ENCODE measurements around the gene MYBPC2. TPM values are rescaled to one million over a fixed set of nuclear protein-coding genes. Genes with fewer than 3 reads are reported as not detected.
"Not testable (repeated sequence)": the region's sequence is repeated elsewhere in the genome, so short reads cannot be mapped to it uniquely, and the experiment has no call there.

Gene MYBPC2
- total RNA-seq, 2 donors from 2014 or later: 0.07 to 0.08 TPM

DNA sequence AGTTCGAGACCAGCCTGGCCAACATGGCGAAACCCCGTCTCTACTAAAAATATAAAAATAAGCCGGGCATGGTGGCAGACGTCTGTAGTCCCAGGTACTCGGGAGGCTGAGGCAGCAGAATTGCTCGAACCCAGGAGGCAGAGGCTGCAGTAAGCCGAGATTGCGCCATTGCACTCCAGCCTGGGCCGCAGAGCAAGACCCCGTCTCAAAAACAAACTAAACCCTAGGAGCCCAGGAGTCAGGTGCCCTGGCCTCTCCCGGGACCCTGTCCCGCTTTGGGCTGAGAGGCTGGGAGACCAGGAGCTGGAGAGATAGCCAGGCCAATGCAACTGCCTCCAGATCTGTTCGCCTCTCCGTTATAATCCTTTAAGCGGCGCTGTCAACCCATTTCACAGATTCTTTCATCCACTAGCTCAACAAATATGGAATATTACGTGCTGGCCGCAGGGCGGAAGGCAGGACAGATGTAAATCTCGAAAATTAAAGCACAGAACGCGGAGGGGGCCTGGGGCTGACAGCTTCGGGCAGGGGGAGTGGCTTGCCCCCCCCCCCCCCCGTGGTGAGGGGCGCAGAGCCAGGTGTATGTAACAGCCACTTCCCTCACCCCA, 5.3 kb upstream of the MYBPC2 start:
- Mint-ChIP-seq H3K4me1 (peaks cover 9% of the 10 kb centered on the region), H3K27ac (no peak overlapping the region), H3K27me3 (peaks cover 6% of the 10 kb centered on the region), H3K4me3 (peak overlapping the region; percentile 58), H3K36me3 (ENCODE audit: low read depth) (no peaks in the 10 kb centered on the region)
- DNase-seq (no peak), ATAC-seq (no peak)
- no peaks in the 10 kb centered on the region for H3K9me3 ChIP-seq (ENCODE audit: control insufficient read depth, low read length, poor library complexity, severe bottlenecking)

DNA sequence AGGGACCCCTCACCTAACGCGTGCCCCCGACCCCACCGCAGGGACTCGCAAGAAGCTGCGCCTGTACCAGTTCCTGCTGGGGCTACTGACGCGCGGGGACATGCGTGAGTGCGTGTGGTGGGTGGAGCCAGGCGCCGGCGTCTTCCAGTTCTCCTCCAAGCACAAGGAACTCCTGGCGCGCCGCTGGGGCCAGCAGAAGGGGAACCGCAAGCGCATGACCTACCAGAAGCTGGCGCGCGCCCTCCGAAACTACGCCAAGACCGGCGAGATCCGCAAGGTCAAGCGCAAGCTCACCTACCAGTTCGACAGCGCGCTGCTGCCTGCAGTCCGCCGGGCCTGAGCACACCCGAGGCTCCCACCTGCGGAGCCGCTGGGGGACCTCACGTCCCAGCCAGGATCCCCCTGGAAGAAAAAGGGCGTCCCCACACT, 4.7 kb upstream of the MYBPC2 start:
- Mint-ChIP-seq H3K4me3 (peak overlapping the region; percentile 58), H3K36me3 (ENCODE audit: low read depth) (peaks cover 1% of the 10 kb centered on the region), H3K4me1 (peaks cover 9% of the 10 kb centered on the region), H3K27ac (no peak overlapping the region), H3K27me3 (peaks cover 8% of the 10 kb centered on the region)
- ATAC-seq (peak; percentile 28), DNase-seq (no peak)
- no peaks in the 10 kb centered on the region for H3K9me3 ChIP-seq (ENCODE audit: control insufficient read depth, low read length, poor library complexity, severe bottlenecking)

DNA sequence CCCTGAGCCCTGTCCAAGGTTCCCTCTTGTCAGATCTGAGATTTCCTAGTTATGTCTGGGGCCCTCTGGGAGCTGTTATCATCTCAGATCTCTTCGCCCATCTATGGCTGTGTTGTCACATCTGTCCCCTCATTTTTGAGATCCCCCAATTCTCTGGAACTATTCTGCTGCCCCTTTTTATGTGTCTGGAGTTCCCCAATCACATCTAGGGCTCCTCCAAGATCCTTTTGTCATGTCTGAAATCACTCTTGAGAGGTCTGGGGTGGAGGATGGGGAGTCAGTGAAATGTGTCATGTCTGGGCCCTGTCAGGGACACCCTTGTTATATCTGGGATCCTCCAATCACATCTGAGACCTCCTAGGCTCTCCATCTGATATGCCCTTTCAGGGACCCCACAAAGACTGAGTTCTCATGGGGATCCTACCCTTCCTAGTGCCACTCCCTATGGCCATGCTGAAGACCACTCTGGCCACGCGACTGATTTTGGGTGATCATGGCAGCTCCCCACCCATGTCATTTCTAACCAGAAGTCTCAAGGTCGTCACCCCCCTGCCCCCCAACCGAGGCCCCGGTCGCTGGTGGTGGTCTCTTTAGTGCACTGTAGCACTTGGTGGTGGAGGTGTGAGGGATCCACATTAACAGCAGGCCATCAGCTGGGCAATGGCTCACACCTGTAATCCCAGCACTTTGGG, 3.8 kb upstream of the MYBPC2 start:
- Mint-ChIP-seq H3K27me3 (peaks cover 15% of the 10 kb centered on the region), H3K4me3 (peak overlapping the region; percentile 58)
- no peak for ATAC-seq

DNA sequence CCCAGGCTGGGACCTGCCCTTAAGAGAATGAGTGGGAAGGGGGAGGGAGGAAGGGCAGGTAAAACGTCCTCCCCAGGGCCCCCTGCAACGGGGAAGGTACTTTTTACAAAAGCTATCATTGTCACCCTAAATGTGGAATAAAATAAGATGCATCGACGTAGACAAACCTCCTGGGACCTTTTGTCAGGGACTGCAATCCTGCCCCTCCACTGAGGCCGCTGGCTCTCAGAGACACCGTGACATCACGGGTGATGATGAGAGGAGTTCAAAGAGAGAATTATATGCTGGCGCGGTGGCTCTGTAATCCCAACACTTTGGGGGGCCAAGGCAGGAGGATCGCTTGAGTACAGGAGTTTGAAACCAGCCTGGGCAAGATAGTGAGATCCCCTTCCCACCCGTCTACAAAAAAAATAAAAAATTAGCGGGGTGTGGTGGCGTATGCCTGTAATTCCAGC, 1.8 kb upstream of the MYBPC2 start:
- Mint-ChIP-seq H3K27me3 (peaks cover 23% of the 10 kb centered on the region), H3K36me3 (ENCODE audit: low read depth) (peaks cover 4% of the 10 kb centered on the region), H3K4me3 (peak overlapping the region; percentile 93), H3K4me1 (peaks cover 11% of the 10 kb centered on the region), H3K27ac (peak overlapping the region; percentile 60)
- DNase-seq (no peak), ATAC-seq (no peak)
- no peaks in the 10 kb centered on the region for H3K9me3 ChIP-seq (ENCODE audit: control insufficient read depth, low read length, poor library complexity, severe bottlenecking)

More for the DNA sequence above, 3.8 kb upstream of the MYBPC2 start:
- H3K9me3 ChIP-seq (ENCODE audit: control insufficient read depth, low read length, poor library complexity, severe bottlenecking): no peaks in the 10 kb centered on the region
- Mint-ChIP-seq H3K4me1 (peaks cover 11% of the 10 kb centered on the region), H3K36me3 (ENCODE audit: low read depth) (peaks cover 4% of the 10 kb centered on the region), H3K27ac (no peak overlapping the region)
- DNase-seq: no peak

DNA sequence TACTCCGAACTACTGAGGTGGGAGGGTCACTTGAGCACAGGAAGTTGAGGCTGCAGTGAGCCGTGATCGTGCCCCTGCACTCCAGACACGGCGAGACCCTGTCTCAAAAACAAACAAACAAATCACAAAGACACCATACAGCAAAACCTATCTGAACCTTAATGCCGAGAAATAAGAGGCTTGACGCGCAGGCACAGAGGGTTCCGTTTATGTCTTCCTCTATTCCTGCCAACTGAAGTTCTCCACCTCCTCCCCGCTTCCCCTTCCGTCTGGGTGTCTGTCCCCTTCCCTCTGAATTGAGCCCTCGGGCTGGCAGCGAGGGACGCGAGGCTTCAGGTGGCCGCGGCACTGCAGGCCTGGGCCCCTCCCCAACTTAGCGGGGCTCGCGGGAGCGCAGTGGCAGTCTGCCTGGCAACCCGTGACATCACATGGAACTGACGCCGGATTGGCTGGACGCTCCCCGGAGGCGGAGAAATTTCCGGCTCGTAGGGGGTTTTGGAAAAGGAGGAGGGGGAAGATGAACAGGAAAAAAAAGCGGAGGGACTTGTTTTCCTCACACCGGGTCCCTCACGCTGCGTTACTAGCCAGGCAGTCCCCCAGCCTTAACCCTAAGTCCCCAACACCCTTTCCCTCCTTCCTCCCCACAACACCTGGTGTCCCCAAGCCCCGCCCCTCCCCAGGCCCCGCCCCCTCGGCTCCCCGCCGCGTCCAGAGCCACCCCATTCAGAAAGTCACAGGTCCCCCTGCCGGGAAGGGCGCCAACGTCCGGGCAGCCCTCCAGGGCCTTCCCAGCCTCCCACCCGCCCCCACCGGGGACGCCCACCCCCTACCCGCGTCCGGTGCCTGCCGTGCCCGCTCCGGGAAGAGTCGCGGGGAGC, 1.1 kb upstream of the MYBPC2 start:
- peaks cover 30% of the 10 kb centered on the region for H3K27me3 Mint-ChIP-seq
- peak; percentile 76 to 85 (median 82) for DNase-seq
- H3K36me3 Mint-ChIP-seq (ENCODE audit: low read depth): peaks cover 4% of the 10 kb centered on the region
- no peaks in the 10 kb centered on the region for H3K9me3 ChIP-seq (ENCODE audit: control insufficient read depth, low read length, poor library complexity, severe bottlenecking)
- peak overlapping the region; percentile 60 for H3K27ac Mint-ChIP-seq
- peak overlapping the region; percentile 93 for H3K4me3 Mint-ChIP-seq
- H3K4me1 Mint-ChIP-seq: peaks cover 11% of the 10 kb centered on the region
- peak; percentile 94 for ATAC-seq

DNA sequence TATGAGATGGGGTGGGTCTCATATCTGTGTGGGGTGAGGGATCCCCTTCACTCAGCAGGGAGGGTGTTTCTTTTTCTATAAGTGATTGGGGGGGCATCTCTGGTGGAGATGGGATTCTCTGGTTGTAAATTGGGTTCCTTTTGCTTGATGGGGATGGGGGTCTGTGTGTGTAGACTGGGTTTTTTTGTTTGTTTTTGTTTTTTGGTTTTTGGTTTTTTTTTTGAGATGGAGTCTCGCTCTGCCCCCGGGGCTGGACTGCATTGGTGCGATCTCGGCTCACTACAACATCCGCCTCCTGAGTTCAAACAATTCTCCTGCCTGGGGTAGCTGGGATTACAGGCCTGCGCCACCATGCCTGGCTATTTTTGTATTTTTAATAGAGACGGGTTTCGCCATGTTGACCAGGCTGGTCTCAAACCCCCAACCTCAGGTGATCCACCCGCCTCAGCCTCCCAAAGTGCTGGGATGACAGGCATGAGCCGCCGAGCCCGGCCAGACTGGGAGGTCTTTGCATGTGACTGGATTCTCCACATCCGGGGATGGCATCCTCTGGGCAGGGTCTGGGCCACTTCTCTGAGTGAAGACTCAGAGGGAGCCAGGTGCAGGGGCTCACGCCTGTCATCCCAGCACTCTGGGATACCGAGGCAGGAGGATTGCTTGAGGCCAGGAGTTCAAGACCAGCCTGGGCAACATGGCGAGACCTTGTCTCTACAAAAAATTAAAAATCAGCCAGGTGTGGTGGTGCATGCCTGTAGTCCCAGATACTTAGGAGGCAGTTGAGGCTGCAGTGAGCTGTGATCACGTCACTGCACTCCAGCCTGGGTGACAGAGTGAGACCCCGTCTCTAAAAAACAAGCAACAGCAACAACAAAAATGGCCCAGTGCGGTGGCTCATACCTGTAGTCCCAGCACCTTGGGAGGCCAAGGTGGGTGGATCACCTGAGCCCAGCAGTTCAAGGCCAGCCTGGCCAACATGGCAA, 799 bp downstream of the MYBPC2 start:
- Mint-ChIP-seq H3K36me3 (ENCODE audit: low read depth) (peaks cover 4% of the 10 kb centered on the region), H3K27ac (peak overlapping the region; percentile 39), H3K27me3 (peaks cover 39% of the 10 kb centered on the region), H3K4me1 (peaks cover 9% of the 10 kb centered on the region), H3K4me3 (peak overlapping the region; percentile 73)
- no peak for DNase-seq
- ATAC-seq: no peak
- H3K9me3 ChIP-seq (ENCODE audit: control insufficient read depth, low read length, poor library complexity, severe bottlenecking): no peaks in the 10 kb centered on the region

DNA sequence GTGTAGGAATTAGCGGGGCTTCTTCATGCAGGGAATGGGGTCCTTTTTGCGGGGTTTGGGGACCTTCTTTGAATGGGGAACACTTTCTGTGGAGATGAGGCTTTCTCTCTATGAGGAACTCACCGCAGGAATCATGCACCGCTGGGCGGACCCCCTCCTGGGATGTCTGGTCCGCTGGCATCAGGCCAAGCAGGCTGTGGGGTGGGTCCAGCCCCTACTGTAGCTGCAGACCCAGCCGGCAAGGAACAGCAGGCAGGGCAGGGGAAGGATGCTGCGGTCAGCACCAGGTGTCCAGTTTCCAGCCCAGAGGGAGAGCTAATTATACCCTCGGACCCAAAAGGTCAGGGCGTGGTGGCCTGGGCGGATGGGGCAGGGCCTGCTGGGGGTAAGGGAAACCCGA, 1.8 kb downstream of the MYBPC2 start:
- ATAC-seq (no peak), DNase-seq (no peak)
- peaks cover 9% of the 10 kb centered on the region for H3K4me1 Mint-ChIP-seq
- H3K36me3 Mint-ChIP-seq (ENCODE audit: low read depth): peaks cover 6% of the 10 kb centered on the region
- H3K9me3 ChIP-seq (ENCODE audit: control insufficient read depth, low read length, poor library complexity, severe bottlenecking): no peaks in the 10 kb centered on the region
- no peak overlapping the region for H3K27ac Mint-ChIP-seq
- peaks cover 41% of the 10 kb centered on the region for H3K27me3 Mint-ChIP-seq
- no peak overlapping the region for H3K4me3 Mint-ChIP-seq

DNA sequence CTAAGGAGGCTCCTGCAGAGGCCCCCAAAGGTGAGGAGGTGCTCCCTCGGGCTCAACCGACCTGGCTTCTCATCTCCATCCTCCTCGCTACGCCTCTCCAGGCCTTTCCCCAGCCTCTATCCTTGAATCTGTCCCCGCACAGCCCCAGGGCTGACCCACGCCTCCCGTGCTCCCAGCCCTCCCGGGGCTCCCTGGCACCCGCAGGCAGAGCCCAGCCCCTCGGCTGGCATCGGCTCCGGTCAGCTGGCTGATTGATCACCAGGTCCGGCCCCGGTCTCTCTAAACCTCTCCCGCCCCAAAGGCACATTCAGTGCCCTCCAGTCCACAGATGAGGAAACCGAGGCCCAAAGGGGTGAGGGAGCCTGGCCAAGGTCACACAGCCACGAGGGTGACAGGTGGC, 2.5 kb downstream of the MYBPC2 start:
- Mint-ChIP-seq H3K4me3 (no peak overlapping the region), H3K27me3 (peaks cover 47% of the 10 kb centered on the region), H3K27ac (no peak overlapping the region), H3K36me3 (ENCODE audit: low read depth) (peaks cover 9% of the 10 kb centered on the region), H3K4me1 (peaks cover 11% of the 10 kb centered on the region)
- H3K9me3 ChIP-seq (ENCODE audit: control insufficient read depth, low read length, poor library complexity, severe bottlenecking): no peaks in the 10 kb centered on the region
- no peak for DNase-seq
- no peak for ATAC-seq

DNA sequence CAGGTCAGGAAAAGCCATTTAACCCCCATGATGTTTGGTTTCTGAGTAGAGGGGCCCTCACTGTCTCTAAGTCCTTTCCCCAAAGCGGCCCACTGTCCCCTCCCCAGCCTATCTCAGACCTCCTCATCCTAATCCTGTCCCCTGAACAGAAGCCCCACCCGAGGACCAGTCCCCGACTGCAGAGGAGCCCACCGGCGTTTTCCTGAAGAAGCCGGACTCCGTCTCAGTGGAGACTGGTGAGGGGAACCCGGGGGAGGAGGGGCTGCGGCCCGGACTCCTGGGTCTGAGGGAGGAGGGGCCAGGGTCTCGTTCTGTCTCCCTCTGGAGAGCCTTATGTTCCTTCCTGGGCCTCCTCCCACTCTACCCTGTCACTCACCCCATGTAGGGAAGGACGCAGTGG, 2.9 kb downstream of the MYBPC2 start:
- no peak for DNase-seq
- no peaks in the 10 kb centered on the region for H3K9me3 ChIP-seq (ENCODE audit: control insufficient read depth, low read length, poor library complexity, severe bottlenecking)
- Mint-ChIP-seq H3K4me3 (no peak overlapping the region), H3K27ac (no peak overlapping the region), H3K27me3 (peaks cover 44% of the 10 kb centered on the region), H3K4me1 (peaks cover 12% of the 10 kb centered on the region), H3K36me3 (ENCODE audit: low read depth) (peaks cover 9% of the 10 kb centered on the region)
- ATAC-seq: no peak

DNA sequence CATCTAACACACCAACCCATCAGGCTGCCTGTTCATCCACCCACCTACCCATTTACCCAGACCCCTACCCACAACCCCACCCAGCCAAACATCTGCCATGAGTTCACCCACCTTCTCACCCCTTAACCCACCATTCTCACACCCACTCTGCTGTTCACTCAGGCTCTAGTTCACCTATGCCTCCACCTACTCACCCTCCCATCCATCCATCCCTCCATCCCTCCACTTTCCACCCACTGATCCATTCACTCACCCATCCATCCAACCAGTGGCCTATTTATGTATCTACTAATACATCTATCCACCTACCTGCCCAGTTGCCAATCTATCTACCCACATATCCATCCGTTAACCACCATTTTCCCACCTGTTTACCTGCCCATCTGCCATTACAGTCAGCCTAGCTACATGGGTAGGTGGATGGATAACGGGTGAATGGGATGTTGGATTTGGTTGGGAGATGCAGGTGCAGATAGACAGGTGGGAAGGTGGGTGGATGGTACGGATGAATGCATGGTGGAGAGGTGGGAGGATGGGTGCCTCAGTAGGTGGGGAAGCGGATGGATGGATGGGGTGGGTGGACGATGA, 5.3 kb downstream of the MYBPC2 start:
- H3K4me1 Mint-ChIP-seq: peaks cover 6% of the 10 kb centered on the region
- H3K36me3 Mint-ChIP-seq (ENCODE audit: low read depth): peaks cover 8% of the 10 kb centered on the region
- H3K27ac Mint-ChIP-seq: no peak overlapping the region

DNA sequence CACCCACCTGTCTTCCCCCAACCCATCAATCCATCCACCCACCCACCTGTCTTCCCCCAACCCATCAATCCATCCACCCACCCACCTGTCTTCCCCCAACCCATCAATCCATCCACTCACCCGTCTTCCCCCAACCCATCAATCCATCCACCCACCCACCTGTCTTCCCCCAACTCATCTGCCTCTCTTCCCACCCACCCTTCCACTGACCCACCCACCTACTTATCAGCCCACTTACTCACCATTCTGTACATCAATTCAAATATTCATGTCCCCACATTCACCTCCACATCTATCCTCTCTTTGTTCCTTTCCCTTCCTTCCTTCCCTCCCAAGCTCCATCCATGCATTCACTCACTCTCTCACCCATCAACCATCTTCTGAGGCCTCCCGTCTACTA, 6.4 kb downstream of the MYBPC2 start:
- H3K9me3 ChIP-seq (ENCODE audit: control insufficient read depth, low read length, poor library complexity, severe bottlenecking); H3K4me3 Mint-ChIP-seq: not testable (repeated sequence)
- H3K27me3 Mint-ChIP-seq: peaks cover 30% of the 10 kb centered on the region

More for the DNA sequence above, 5.3 kb downstream of the MYBPC2 start:
- H3K4me3 Mint-ChIP-seq: no peak overlapping the region
- H3K27me3 Mint-ChIP-seq: peaks cover 39% of the 10 kb centered on the region
- ATAC-seq: no peak
- H3K9me3 ChIP-seq (ENCODE audit: control insufficient read depth, low read length, poor library complexity, severe bottlenecking): no peaks in the 10 kb centered on the region
- DNase-seq: no peak

DNA sequence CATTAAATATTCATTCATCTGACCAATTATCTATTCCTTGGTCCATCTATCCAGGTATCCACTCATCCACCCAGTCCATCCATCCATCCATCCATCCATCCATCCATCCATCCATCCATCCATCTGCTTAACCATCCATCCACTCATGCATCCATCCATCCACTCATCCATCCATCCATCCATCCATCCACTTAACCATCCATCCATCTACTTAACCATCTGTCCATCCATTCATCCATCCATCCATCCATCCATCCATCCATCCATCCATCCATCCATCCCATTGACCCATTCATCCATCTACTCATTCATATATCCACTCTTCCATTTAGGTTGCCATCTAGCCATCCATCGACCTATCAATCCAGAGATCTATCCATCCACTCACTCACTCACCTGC, 11.4 kb downstream of the MYBPC2 start:
- no peak for ATAC-seq
- Mint-ChIP-seq H3K27me3 (peaks cover 8% of the 10 kb centered on the region), H3K4me3 (no peak overlapping the region), H3K36me3 (ENCODE audit: low read depth) (peaks cover 3% of the 10 kb centered on the region), H3K4me1 (peaks cover 4% of the 10 kb centered on the region), H3K27ac (no peak overlapping the region)
- DNase-seq: no peak
- no peaks in the 10 kb centered on the region for H3K9me3 ChIP-seq (ENCODE audit: control insufficient read depth, low read length, poor library complexity, severe bottlenecking)

More for the DNA sequence above, 6.4 kb downstream of the MYBPC2 start:
- not testable (repeated sequence) for H3K36me3 Mint-ChIP-seq (ENCODE audit: low read depth); H3K4me1 Mint-ChIP-seq; H3K27ac Mint-ChIP-seq; ATAC-seq; DNase-seq

Data from T-helper 17 cell (primary cell).